Duodenal mucosa (tissue), 2 donors: Measurements from ENCODE around the gene SGCD.

ENCODE experiments used
- H3K27ac ChIP-seq: one replicate; pipeline ENCODE4 v1.7.0; 2013; ENCODE audit warnings: low read depth, low read length
- H3K27me3 ChIP-seq, 2 donors: one replicate each; pipeline ENCODE4 v1.7.0; 2013; ENCODE audit warnings: low read length in 2 of 2, control low read depth in 1 of 2; ENCODE audit not compliant: insufficient read depth in 2 of 2, control insufficient read depth in 1 of 2
- H3K36me3 ChIP-seq, 2 donors: one replicate each; pipeline ENCODE4 v1.7.0; 2013; ENCODE audit warnings: low read length in 2 of 2, control low read depth in 1 of 2; ENCODE audit not compliant: insufficient read depth in 2 of 2, control insufficient read depth in 1 of 2
- H3K4me1 ChIP-seq, 2 donors: one replicate each; pipeline ENCODE4 v1.7.0; 2013; ENCODE audit warnings: low read length in 2 of 2, control low read depth in 1 of 2; ENCODE audit not compliant: insufficient read depth in 2 of 2, control insufficient read depth in 1 of 2
- H3K4me3 ChIP-seq, 2 donors: one replicate each; pipeline ENCODE4 v1.7.0; 2013; ENCODE audit warnings: low read length in 2 of 2, low read depth in 1 of 2
- H3K9ac ChIP-seq, 2 donors: one replicate each; pipeline ENCODE4 v1.7.0; 2013; ENCODE audit warnings: low read length in 2 of 2, low read depth in 1 of 2
- H3K9me3 ChIP-seq, 2 donors: one replicate each; pipeline ENCODE4 v1.7.0; 2013; ENCODE audit warnings: low read length in 2 of 2, control low read depth in 1 of 2; ENCODE audit not compliant: control insufficient read depth in 1 of 2

SGCD gene

GRCh38 chr5:156471893-156472292, 144.9 kb downstream of the SGCD start:
- H3K27me3 ChIP-seq = no peaks in the 10 kb centered on the region
- H3K9ac ChIP-seq = no peak overlapping the region
- no peaks in the 10 kb centered on the region for H3K9me3 ChIP-seq
- peaks cover 0 to 7% of the 10 kb centered on the region in 2 donors for H3K4me1 ChIP-seq
- H3K36me3 ChIP-seq = no peaks in the 10 kb centered on the region
- no peak overlapping the region for H3K4me3 ChIP-seq
- H3K27ac ChIP-seq = no peak overlapping the region

GRCh38 chr5:156473269-156473908, 146.4 kb downstream of the SGCD start:
- H3K36me3 ChIP-seq = no peaks in the 10 kb centered on the region
- H3K27ac ChIP-seq = no peak overlapping the region
- no peak overlapping the region for H3K9ac ChIP-seq
- no peaks in the 10 kb centered on the region for H3K27me3 ChIP-seq
- peaks cover 0 to 7% of the 10 kb centered on the region in 2 donors for H3K4me1 ChIP-seq
- H3K9me3 ChIP-seq = no peaks in the 10 kb centered on the region
- no peak overlapping the region for H3K4me3 ChIP-seq

GRCh38 chr5:156474251-156474650, 147.3 kb downstream of the SGCD start:
- no peak overlapping the region for H3K4me3 ChIP-seq
- no peaks in the 10 kb centered on the region for H3K9me3 ChIP-seq
- H3K9ac ChIP-seq = no peak overlapping the region
- no peaks in the 10 kb centered on the region for H3K36me3 ChIP-seq
- no peak overlapping the region for H3K27ac ChIP-seq
- no peaks in the 10 kb centered on the region for H3K27me3 ChIP-seq
- H3K4me1 ChIP-seq = peaks cover 0 to 7% of the 10 kb centered on the region in 2 donors

GRCh38 chr5:156475182-156476157, 148.5 kb downstream of the SGCD start:
- Histone ChIP-seq H3K27ac (no peak overlapping the region), H3K4me3 (no peak overlapping the region)

GRCh38 chr5:156476158-156476551, 149.2 kb downstream of the SGCD start:
- H3K9ac ChIP-seq = no peak overlapping the region
- H3K4me3 ChIP-seq = no peak overlapping the region
- peaks cover 0 to 7% of the 10 kb centered on the region in 2 donors for H3K4me1 ChIP-seq
- no peaks in the 10 kb centered on the region for H3K36me3 ChIP-seq
- no peaks in the 10 kb centered on the region for H3K9me3 ChIP-seq
- no peaks in the 10 kb centered on the region for H3K27me3 ChIP-seq
- H3K27ac ChIP-seq = no peak overlapping the region

More at GRCh38 chr5:156475182-156476157, 148.5 kb downstream of the SGCD start:
- Histone ChIP-seq H3K27me3 (no peaks in the 10 kb centered on the region), H3K9me3 (no peaks in the 10 kb centered on the region), H3K9ac (no peak overlapping the region), H3K36me3 (no peaks in the 10 kb centered on the region), H3K4me1 (peaks cover 0 to 7% of the 10 kb centered on the region in 2 donors)

GRCh38 chr5:156476678-156477077, 149.7 kb downstream of the SGCD start:
- no peaks in the 10 kb centered on the region for H3K9me3 ChIP-seq
- H3K27ac ChIP-seq = no peak overlapping the region
- peaks cover 0 to 7% of the 10 kb centered on the region in 2 donors for H3K4me1 ChIP-seq
- no peaks in the 10 kb centered on the region for H3K36me3 ChIP-seq
- H3K27me3 ChIP-seq = no peaks in the 10 kb centered on the region
- H3K9ac ChIP-seq = no peak overlapping the region
- H3K4me3 ChIP-seq = no peak overlapping the region

GRCh38 chr5:156477196-156477595, 150.2 kb downstream of the SGCD start:
- H3K4me1 ChIP-seq = peaks cover 0 to 7% of the 10 kb centered on the region in 2 donors
- no peak overlapping the region for H3K27ac ChIP-seq

GRCh38 chr5:156479849-156480248, 152.9 kb downstream of the SGCD start:
- Histone ChIP-seq H3K27ac (no peak overlapping the region), H3K9me3 (no peaks in the 10 kb centered on the region), H3K9ac (no peak overlapping the region), H3K36me3 (no peaks in the 10 kb centered on the region), H3K4me3 (no peak overlapping the region), H3K27me3 (no peaks in the 10 kb centered on the region), H3K4me1 (peaks cover 0 to 7% of the 10 kb centered on the region in 2 donors)

More at GRCh38 chr5:156477196-156477595, 150.2 kb downstream of the SGCD start:
- Histone ChIP-seq H3K4me3 (no peak overlapping the region), H3K9me3 (no peaks in the 10 kb centered on the region), H3K9ac (no peak overlapping the region), H3K27me3 (no peaks in the 10 kb centered on the region), H3K36me3 (no peaks in the 10 kb centered on the region)

- Histone ChIP-seq H3K27ac (no peak overlapping the region), H3K9ac (no peak overlapping the region), H3K36me3 (no peaks in the 10 kb centered on the region), H3K27me3 (no peaks in the 10 kb centered on the region), H3K9me3 (peaks cover 0 to 4% of the 10 kb centered on the region in 2 donors), H3K4me3 (no peak overlapping the region), H3K4me1 (no peaks in the 10 kb centered on the region)
Measured at GRCh38 chr5:156481741-156482140, 154.8 kb downstream of the SGCD start.

- H3K4me1 ChIP-seq = no peaks in the 10 kb centered on the region
- no peak overlapping the region for H3K27ac ChIP-seq
- H3K4me3 ChIP-seq = no peak overlapping the region
- H3K9me3 ChIP-seq = peaks cover 0 to 7% of the 10 kb centered on the region in 2 donors
- H3K36me3 ChIP-seq = no peaks in the 10 kb centered on the region
- H3K27me3 ChIP-seq = no peaks in the 10 kb centered on the region
- no peak overlapping the region for H3K9ac ChIP-seq
Measured at GRCh38 chr5:156482818-156483217, 155.9 kb downstream of the SGCD start.
